MM.1S (cell line): ENCODE results near the gene GCK.

Source experiments
- DNase-seq: peaks from one replicate; pipeline ENCODE4 v3.0.0-alpha.2; 2015
- H2AFZ ChIP-seq: fragments of 300-600 bp; sonication (generic); 2 replicates; pipeline ENCODE4 v1.6.0; 2016; ENCODE audit warnings: antibody characterized with exemption, low read length
- H3F3A ChIP-seq: fragments of 300-600 bp; sonication (generic); 2 replicates; pipeline ENCODE4 v1.6.1; 2016; ENCODE audit warnings: mild to moderate bottlenecking, antibody characterized with exemption, low read length, moderate library complexity, mixed read lengths; ENCODE audit not compliant: insufficient read depth
- H3K27ac ChIP-seq: fragments of 300-600 bp; sonication (generic); 2 replicates; pipeline ENCODE4 v1.5.1; 2016; ENCODE audit warnings: mild to moderate bottlenecking, low read length
- H3K27me3 ChIP-seq: fragments of 300-600 bp; sonication (generic); replicated peaks from 2 replicates; pipeline ENCODE4 v1.6.0; 2016; ENCODE audit warnings: low read length; ENCODE audit not compliant: insufficient read depth
- H3K36me3 ChIP-seq: fragments of 300-600 bp; sonication (generic); replicated peaks from 2 replicates; pipeline ENCODE4 v1.6.1; 2016; ENCODE audit warnings: mild to moderate bottlenecking, low read length, mixed read lengths; ENCODE audit not compliant: insufficient read depth
- H3K4me1 ChIP-seq: fragments of 300-600 bp; sonication (generic); 2 replicates; pipeline ENCODE4 v1.6.1; 2016; ENCODE audit warnings: low read length, mixed read lengths
- H3K4me2 ChIP-seq: fragments of 300-600 bp; sonication (generic); 2 replicates; pipeline ENCODE4 v1.6.0; 2016; ENCODE audit warnings: low read depth, low read length
- H3K4me3 ChIP-seq: fragments of 300-600 bp; sonication (generic); 2 replicates; pipeline ENCODE4 v1.5.1; 2016; ENCODE audit warnings: low read length, mixed read lengths
- H3K79me2 ChIP-seq: fragments of 300-600 bp; sonication (generic); 2 replicates; pipeline ENCODE4 v1.6.1; 2016; ENCODE audit warnings: mixed run types, low read length, mixed read lengths
- H3K9ac ChIP-seq: fragments of 300-600 bp; sonication (generic); 2 replicates; pipeline ENCODE4 v1.6.1; 2016; ENCODE audit warnings: low read length, mixed read lengths
- H3K9me2 ChIP-seq: fragments of 300-600 bp; sonication (generic); replicated peaks from 2 replicates; pipeline ENCODE4 v1.6.1; 2016; ENCODE audit warnings: mild to moderate bottlenecking, low read length, mixed read lengths; ENCODE audit not compliant: insufficient read depth
- H3K9me3 ChIP-seq: fragments of 300-600 bp; sonication (generic); replicated peaks from 2 replicates; pipeline ENCODE4 v1.6.1; 2016; ENCODE audit warnings: mild to moderate bottlenecking, low read length, mixed read lengths; ENCODE audit not compliant: insufficient read depth
- H4K20me1 ChIP-seq: fragments of 300-600 bp; sonication (generic); 2 replicates; pipeline ENCODE4 v1.6.1; 2016; ENCODE audit warnings: mild to moderate bottlenecking, low read length, moderate library complexity, mixed read lengths; ENCODE audit not compliant: insufficient read depth
- CTCF ChIP-seq: fragments of 300-600 bp; sonication (generic); IDR thresholded peaks from 2 replicates; pipeline ENCODE4 v1.5.1; 2016; ENCODE audit warnings: antibody characterized with exemption, low read length, mixed read lengths
- EZH2 ChIP-seq: fragments of 300-600 bp; sonication (generic); optimal IDR thresholded peaks from 2 replicates; pipeline ENCODE3; 2017; ENCODE audit warnings: low read depth, mild to moderate bottlenecking, antibody characterized with exemption, low read length, mixed read lengths
- EZH2phosphoT487 ChIP-seq: fragments of 300-600 bp; sonication (generic); IDR thresholded peaks from 2 replicates; pipeline ENCODE4 v1.6.1; 2018; ENCODE audit warnings: antibody characterized with exemption, low read length

GCK gene

GRCh38 chr7:44142028-44142427, 47.2 kb downstream of the GCK start:
- Histone ChIP-seq H2AFZ (no peak overlapping the region), H3K27me3 (0 out of 2 replicates have a peak, but pooled peaks cover 6% of the 10 kb centered on the region)
- TF ChIP-seq EZH2 (no peak), CTCF (no peak), EZH2phosphoT487 (no peak)

GRCh38 chr7:44141221-44141850, 47.9 kb downstream of the GCK start, which contains the start of gene MYL7:
Gene MYL7 (minus strand): TSS chr7:44141332. CDS start chr7:44141305, 27 bp downstream.
- no peaks in the 10 kb centered on the region for H3K4me1 ChIP-seq
- H3K27ac ChIP-seq: no peak within 1 kb of the TSS
- no peak for TF ChIP-seq EZH2phosphoT487
- no peak for TF ChIP-seq CTCF
- no peak for TF ChIP-seq EZH2
- H3K27me3 ChIP-seq: 0 out of 2 replicates have a peak, but pooled peaks cover 6% of the 10 kb centered on the region
- no peaks in the 10 kb centered on the region for H3K79me2 ChIP-seq
- no peak within 1 kb of the TSS for H2AFZ ChIP-seq
- H3K9me2 ChIP-seq: no peaks in the 10 kb centered on the region
- no peaks in the 10 kb centered on the region for H3K36me3 ChIP-seq
- H4K20me1 ChIP-seq: no peaks in the 10 kb centered on the region
- H3K9me3 ChIP-seq: no peaks in the 10 kb centered on the region
- no peak for DNase-seq
- H3K9ac ChIP-seq: no peak within 1 kb of the TSS
- H3F3A ChIP-seq: no peaks in the 10 kb centered on the region
- no peak within 1 kb of the TSS for H3K4me3 ChIP-seq
- H3K4me2 ChIP-seq: no peak within 1 kb of the TSS

More at GRCh38 chr7:44142028-44142427, 47.2 kb downstream of the GCK start:
- H3K27ac ChIP-seq: no peak overlapping the region
- no peaks in the 10 kb centered on the region for H3K36me3 ChIP-seq
- H3K4me2 ChIP-seq: no peak overlapping the region
- no peaks in the 10 kb centered on the region for H4K20me1 ChIP-seq
- H3F3A ChIP-seq: no peaks in the 10 kb centered on the region
- H3K9me3 ChIP-seq: no peaks in the 10 kb centered on the region
- no peaks in the 10 kb centered on the region for H3K79me2 ChIP-seq
- H3K9me2 ChIP-seq: no peaks in the 10 kb centered on the region
- H3K9ac ChIP-seq: no peak overlapping the region
- DNase-seq: no peak
- no peak overlapping the region for H3K4me3 ChIP-seq
- H3K4me1 ChIP-seq: no peaks in the 10 kb centered on the region

- Histone ChIP-seq H3F3A (no peaks in the 10 kb centered on the region), H3K9me3 (no peaks in the 10 kb centered on the region), H3K4me3 (no peak overlapping the region), H3K9me2 (no peaks in the 10 kb centered on the region), H3K4me1 (no peaks in the 10 kb centered on the region), H3K9ac (no peak overlapping the region), H2AFZ (no peak overlapping the region), H3K27ac (no peak overlapping the region), H3K4me2 (no peak overlapping the region), H3K79me2 (no peaks in the 10 kb centered on the region), H4K20me1 (no peaks in the 10 kb centered on the region), H3K36me3 (no peaks in the 10 kb centered on the region), H3K27me3 (0 out of 2 replicates have a peak, but pooled peaks cover 6% of the 10 kb centered on the region)
- TF ChIP-seq EZH2phosphoT487: no peak
- no peak for TF ChIP-seq CTCF
- TF ChIP-seq EZH2: no peak
- DNase-seq: no peak
These were observed 48.9 kb downstream of the GCK start for GRCh38 chr7:44140341-44140740.
